ENCODE results near the gene STX3.

The STX3 gene

GRCh38 chr11:59730896-59731565 is 24.1 kb upstream of the STX3 start:
- no peak for DNase-seq (ENCODE audit: low read depth)
- H3K4me3 ChIP-seq (ENCODE audit: control insufficient read depth, low read depth, low read length): no peak overlapping the region
- TF ChIP-seq CTCF (IDR thresholded peaks at IDR 0.05; ENCODE audit: control insufficient read depth, insufficient read depth, low read depth, low read length, missing control alignments): no peak

- TF ChIP-seq CTCF (IDR thresholded peaks at IDR 0.05; ENCODE audit: control insufficient read depth, insufficient read depth, low read depth, low read length, missing control alignments): no peak
- DNase-seq (ENCODE audit: low read depth): no peak
- no peak overlapping the region for H3K4me3 ChIP-seq (ENCODE audit: control insufficient read depth, low read depth, low read length)
These were observed 9.1 kb upstream of the STX3 start for GRCh38 chr11:59746111-59746510.

GRCh38 chr11:59753650-59754493 is 1.3 kb upstream of the STX3 start:
- TF ChIP-seq CTCF (IDR thresholded peaks at IDR 0.05; ENCODE audit: control insufficient read depth, insufficient read depth, low read depth, low read length, missing control alignments): peak; percentile 90
- H3K4me3 ChIP-seq (ENCODE audit: control insufficient read depth, low read depth, low read length): peak overlapping the region; percentile 62
- peak; percentile 17 for DNase-seq (ENCODE audit: low read depth)

GRCh38 chr11:59754494-59754858 is 700 bp upstream of the STX3 start:
- peak overlapping the region; percentile 62 for H3K4me3 ChIP-seq (ENCODE audit: control insufficient read depth, low read depth, low read length)
- DNase-seq (ENCODE audit: low read depth): no peak
- no peak for TF ChIP-seq CTCF (IDR thresholded peaks at IDR 0.05; ENCODE audit: control insufficient read depth, insufficient read depth, low read depth, low read length, missing control alignments)

GRCh38 chr11:59755701-59756557 is 753 bp downstream of the STX3 start:
- TF ChIP-seq CTCF (IDR thresholded peaks at IDR 0.05; ENCODE audit: control insufficient read depth, insufficient read depth, low read depth, low read length, missing control alignments): no peak
- peak overlapping the region; percentile 62 for H3K4me3 ChIP-seq (ENCODE audit: control insufficient read depth, low read depth, low read length)
- peak; percentile 11 for DNase-seq (ENCODE audit: low read depth)

GRCh38 chr11:59756558-59756840 is 1.3 kb downstream of the STX3 start:
- no peak for DNase-seq (ENCODE audit: low read depth)
- TF ChIP-seq CTCF (IDR thresholded peaks at IDR 0.05; ENCODE audit: control insufficient read depth, insufficient read depth, low read depth, low read length, missing control alignments): no peak
- no peak overlapping the region for H3K4me3 ChIP-seq (ENCODE audit: control insufficient read depth, low read depth, low read length)
